ENCODE measurements around the gene PAPOLB. TPM values are rescaled to one million over a fixed set of nuclear protein-coding genes. Genes with fewer than 3 reads are reported as not detected.
A peak's percentile ranks its signal among the peaks of the same experiment; 100 is the strongest.

PAPOLB gene
- total RNA-seq, 1 experiment from 2014 or later, result 0.13 TPM

DNA sequence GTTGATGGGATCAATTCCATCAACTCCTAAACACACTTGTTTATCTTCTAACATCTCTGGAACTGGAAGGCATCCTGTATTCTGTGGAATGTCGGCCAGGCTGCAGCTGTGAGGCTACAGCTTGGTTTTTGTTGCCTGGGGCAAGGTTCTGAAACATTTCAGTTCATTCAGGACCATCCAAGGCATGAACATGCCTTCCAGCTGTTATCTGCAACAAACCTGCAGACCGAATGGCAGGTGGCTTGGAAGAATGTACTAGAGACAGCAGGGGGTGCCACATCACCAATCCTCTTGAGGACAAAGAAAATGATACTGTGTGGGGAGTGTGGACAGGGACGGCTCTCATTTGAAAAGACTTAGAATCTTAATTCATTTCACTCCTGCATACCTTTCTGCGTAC, 12.4 kb downstream of the PAPOLB start:
- no peak overlapping the region for H3K18ac ChIP-seq (ENCODE audit: insufficient read length, low read depth, low read length)
- H3K9ac ChIP-seq (ENCODE audit: extremely low read depth, insufficient read length, low read length), result no peak overlapping the region

More for the DNA sequence above, 12.4 kb downstream of the PAPOLB start:
- Histone ChIP-seq H3T11ph (ENCODE audit: low read length) (no peak overlapping the region), H4K91ac (ENCODE audit: insufficient read length, low read depth, low read length) (no peak overlapping the region), H3K9me3 (ENCODE audit: control insufficient read depth, low read depth, low read length) (no peaks in the 10 kb centered on the region), H3K79me2 (ENCODE audit: insufficient read depth, low read length) (no peaks in the 10 kb centered on the region; the same call in 1 of the 2 replicates), H4K20me1 (ENCODE audit: control insufficient read depth, insufficient read depth, insufficient read length) (no peaks in the 10 kb centered on the region), H3K23ac (ENCODE audit: insufficient read length, low read depth, low read length) (no peak overlapping the region), H4K8ac (replicated peaks; ENCODE audit: insufficient read length, low read depth, low read length) (no peak overlapping the region), H3K27ac (ENCODE audit: insufficient read length, low read depth, low read length) (no peak overlapping the region), H4K5ac (ENCODE audit: insufficient read length, low read depth, low read length) (no peak overlapping the region), H3K27me3 (ENCODE audit: insufficient read depth, low read length) (no peaks in the 10 kb centered on the region), H2AK5ac (ENCODE audit: insufficient read length, low read length) (no peak overlapping the region), H3K4ac (ENCODE audit: low read depth, low read length) (no peak overlapping the region), H2AFZ (ENCODE audit: low read length) (no peak overlapping the region), H2BK20ac (ENCODE audit: low read depth, low read length, poor library complexity, severe bottlenecking) (no peak overlapping the region), H3K56ac (ENCODE audit: insufficient read length, low read depth, low read length) (no peak overlapping the region), H3K4me1 (ENCODE audit: insufficient read depth, low read length) (no peaks in the 10 kb centered on the region), H2BK120ac (ENCODE audit: low read depth, low read length, poor library complexity, severe bottlenecking) (no peak overlapping the region), H2BK12ac (ENCODE audit: insufficient read length, low read depth, low read length) (no peak overlapping the region), H3K23me2 (ENCODE audit: insufficient read length, low read depth, low read length, poor library complexity, severe bottlenecking) (no peaks in the 10 kb centered on the region), H2BK15ac (ENCODE audit: low read depth, low read length) (no peak overlapping the region), H3K79me1 (ENCODE audit: insufficient read depth, low read depth, low read length, poor library complexity, severe bottlenecking) (no peaks in the 10 kb centered on the region), H2BK5ac (ENCODE audit: insufficient read length, low read length) (no peak overlapping the region), H3K4me2 (ENCODE audit: insufficient read depth, insufficient read length, low read length) (no peak overlapping the region), H3K14ac (ENCODE audit: insufficient read depth, low read length) (no peak overlapping the region)
- TF ChIP-seq, protein P1, sequence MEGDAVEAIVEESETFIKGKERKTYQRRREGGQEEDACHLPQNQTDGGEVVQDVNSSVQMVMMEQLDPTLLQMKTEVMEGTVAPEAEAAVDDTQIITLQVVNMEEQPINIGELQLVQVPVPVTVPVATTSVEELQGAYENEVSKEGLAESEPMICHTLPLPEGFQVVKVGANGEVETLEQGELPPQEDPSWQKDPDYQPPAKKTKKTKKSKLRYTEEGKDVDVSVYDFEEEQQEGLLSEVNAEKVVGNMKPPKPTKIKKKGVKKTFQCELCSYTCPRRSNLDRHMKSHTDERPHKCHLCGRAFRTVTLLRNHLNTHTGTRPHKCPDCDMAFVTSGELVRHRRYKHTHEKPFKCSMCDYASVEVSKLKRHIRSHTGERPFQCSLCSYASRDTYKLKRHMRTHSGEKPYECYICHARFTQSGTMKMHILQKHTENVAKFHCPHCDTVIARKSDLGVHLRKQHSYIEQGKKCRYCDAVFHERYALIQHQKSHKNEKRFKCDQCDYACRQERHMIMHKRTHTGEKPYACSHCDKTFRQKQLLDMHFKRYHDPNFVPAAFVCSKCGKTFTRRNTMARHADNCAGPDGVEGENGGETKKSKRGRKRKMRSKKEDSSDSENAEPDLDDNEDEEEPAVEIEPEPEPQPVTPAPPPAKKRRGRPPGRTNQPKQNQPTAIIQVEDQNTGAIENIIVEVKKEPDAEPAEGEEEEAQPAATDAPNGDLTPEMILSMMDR (conservative IDR thresholded peaks at IDR 0.05), result 0 out of 3 replicates have a peak, but pooled peaks have one; percentile 14
- Mint-ChIP-seq H3K9me3 (peaks cover 3 to 10% of the 10 kb centered on the region in 2 experiments; a peak in 3 of 5 replicates), H3K27me3 (ENCODE audit: low read depth) (peaks cover 6% of the 10 kb centered on the region), H3K36me3 (ENCODE audit: insufficient read depth in 1 of 3, low read depth in 3 of 3) (peaks cover 0 to 5% (median 0%) of the 10 kb centered on the region in 3 experiments; a peak in 2 of 7 replicates), H3K27ac (no peak overlapping the region), H3K4me3 (no peak overlapping the region), H3K4me1 (peaks cover 3 to 5% of the 10 kb centered on the region in 2 experiments; a peak in 3 of 4 replicates)
- DNase-seq, result no peak
- no CpG with 5 or more reads among the region's 4 CpGs for WGBS (ENCODE audit: extremely low coverage, insufficient read length, low lambda C conversion rate)

Measured in H9 (cell line).